K562 (cell line): ENCODE measurements around the gene SLC2A8. TPM values are rescaled to one million over a fixed set of nuclear protein-coding genes. Genes with fewer than 3 reads are reported as not detected.

Source experiments
- ATAC-seq: fragments of 200-7000 bp; cut with Tn5 transposase; 3 replicates; pipeline ENCODE4 v1.9.1; 2020; ENCODE audit warnings: moderate library complexity
- BruUV-seq: library from RNA; stranded (reverse); fragments of 400-500 nt; replicated peaks from 2 replicates; lab custom pipeline; 2021; lab: Mats Ljungman, UMichigan
- CTCF ChIA-PET: fragments of 300-600 bp; formaldehyde crosslinking; extraction: SDS; loops from one replicate; lab custom pipeline; 2021; ENCODE audit warnings: low intra/inter-chr PET ratio; lab: Yijun Ruan, JAX
- POLR2A ChIA-PET: fragments of 300-600, 350-650 bp; sonication (Branson Sonifier 250); formaldehyde crosslinking; extraction: SDS; loops from one replicate; lab custom pipeline; 2021; ENCODE audit warnings: antibody characterized with exemption, inconsistent platforms; lab: Yijun Ruan, JAX
- DNase-seq, 4 experiments: peaks; one replicate each; pipeline versions ENCODE4 v3.0.0 to v3.0.0-alpha.2; 2011 to 2018; ENCODE audit warnings: low spot score in 3 of 4, mixed read lengths in 3 of 4; ENCODE audit errors: extremely low read depth in 1 of 4
- FAIRE-seq: peaks from 2 replicates; lab custom pipeline; 2011; peaks lifted over from hg19 to GRCh38; lab: Jason Lieb, UNC
- H2AFZ ChIP-seq: 2 replicates; pipeline ENCODE4 v1.6.0; 2011; ENCODE audit warnings: low read depth, low read length, control low read depth, inconsistent platforms
- H3K27ac ChIP-seq: fragments of 200-600 bp; 3 replicates; pipeline ENCODE4 v1.8.0; 2011; ENCODE audit warnings: low read depth, mild to moderate bottlenecking, control low read depth, inconsistent platforms, low read length, moderate library complexity, mixed read lengths; ENCODE audit errors: extremely low read depth
- H3K27me3 ChIP-seq, 2 experiments: fragments of 300-600 bp in 1 of 2; 2 replicates in 1 of 2; 3 replicates in 1 of 2; pipeline versions ENCODE4 v1.6.0 to v1.8.0; 2011; ENCODE audit warnings: inconsistent platforms in 2 of 2, low read length in 2 of 2, mild to moderate bottlenecking in 1 of 2, mixed read lengths in 1 of 2, moderate library complexity in 1 of 2; ENCODE audit not compliant: control insufficient read depth in 2 of 2, insufficient read depth in 2 of 2
- H3K36me3 ChIP-seq: fragments of 300-600 bp; 3 replicates; pipeline ENCODE4 v1.8.0; 2011; ENCODE audit warnings: mild to moderate bottlenecking, low read length, inconsistent platforms; ENCODE audit not compliant: control insufficient read depth, insufficient read depth
- H3K4me1 ChIP-seq, 2 experiments: fragments of 200-600 bp in 1 of 2; replicated peaks in 1 of 2; 2 replicates in 1 of 2; 3 replicates in 1 of 2; pipeline versions ENCODE4 v1.5.1 to v1.8.0; 2011; ENCODE audit warnings: inconsistent platforms in 2 of 2, low read length in 2 of 2, mild to moderate bottlenecking in 1 of 2, mixed read lengths in 1 of 2, moderate library complexity in 1 of 2; ENCODE audit not compliant: control insufficient read depth in 2 of 2, insufficient read depth in 2 of 2
- H3K4me2 ChIP-seq: 2 replicates; pipeline ENCODE4 v1.6.1; 2011; ENCODE audit warnings: low read length, control low read depth, inconsistent platforms, mixed read lengths; ENCODE audit not compliant: insufficient read depth
- H3K4me3 ChIP-seq: fragments of 200-600 bp; sonication (generic), shearing (Covaris generic); 2 replicates; pipeline ENCODE4 v1.5.1; 2016; ENCODE audit warnings: control low read depth, inconsistent platforms
- H3K79me2 ChIP-seq: fragments of 200-600 bp; 3 replicates; pipeline ENCODE4 v1.8.0; 2011; ENCODE audit warnings: low read length, inconsistent platforms; ENCODE audit not compliant: control insufficient read depth, insufficient read depth
- H3K9ac ChIP-seq, 2 experiments: 2 replicates each; pipeline versions ENCODE4 v1.6.0 to v1.6.1; 2011; ENCODE audit warnings: low read depth in 2 of 2, low read length in 2 of 2, control low read depth in 1 of 2, inconsistent platforms in 1 of 2, mild to moderate bottlenecking in 1 of 2, mixed read lengths in 1 of 2; ENCODE audit not compliant: insufficient read depth in 1 of 2
- H3K9me1 ChIP-seq: one replicate; pipeline ENCODE4 v1.6.0; 2011; ENCODE audit warnings: inconsistent platforms, mild to moderate bottlenecking, low read length, moderate library complexity; ENCODE audit not compliant: control insufficient read depth, insufficient read depth
- H3K9me3 ChIP-seq: replicated peaks from 2 replicates; pipeline ENCODE4 v1.5.1; 2011; ENCODE audit warnings: low read depth, low read length, inconsistent platforms; ENCODE audit not compliant: control insufficient read depth, insufficient read depth
- H4K20me1 ChIP-seq: replicated peaks from 2 replicates; pipeline ENCODE4 v1.6.1; 2011; ENCODE audit warnings: low read length, inconsistent platforms, mixed read lengths; ENCODE audit not compliant: control insufficient read depth, insufficient read depth
- ASH1L ChIP-seq: fragments of 450-650 bp; IDR thresholded peaks from 2 replicates; pipeline ENCODE4 v1.6.1; 2018; ENCODE audit warnings: borderline replicate concordance, mild to moderate bottlenecking, low read depth; ENCODE audit not compliant: partially characterized antibody
- IRF1 ChIP-seq: sonication (generic); formaldehyde crosslinking; IDR thresholded peaks from 2 replicates; pipeline ENCODE4 v1.8.0; 2022; ENCODE audit warnings: missing genetic modification reagents, mild to moderate bottlenecking, borderline replicate concordance
- MGA ChIP-seq: fragments of 450-650 bp; IDR thresholded peaks from 2 replicates; pipeline ENCODE4 v1.6.1; 2016; ENCODE audit warnings: mild to moderate bottlenecking, moderate library complexity
- NFRKB ChIP-seq: fragments of 450-650 bp; IDR thresholded peaks from 2 replicates; pipeline ENCODE4 v1.6.1; 2016; ENCODE audit warnings: low read depth
- UBTF ChIP-seq, 2 experiments: IDR thresholded peaks; 2 replicates each; pipeline ENCODE4 v1.6.1; 2012; ENCODE audit warnings: improper control_type of control experiment in 2 of 2, low read depth in 2 of 2, low read length in 2 of 2, borderline replicate concordance in 1 of 2
- WGBS: fragments of 100-300 bp; shearing (Covaris generic); methylation state at CpG from one replicate; pipeline ENCODE4 v1.1.6; 2016; ENCODE audit warnings: low coverage, mixed read lengths; ENCODE audit not compliant: insufficient coverage; ENCODE audit errors: missing lambda C conversion rate; 5-methylcytosine and 5-hydroxymethylcytosine counted together
- in situ Hi-C: fragments of 300-500 bp; cut with MboI; formaldehyde crosslinking; loops from 4 replicates; pipeline ENCODE4 v1.15.0; 2018; ENCODE audit warnings: inconsistent platforms, mixed read lengths
- intact Hi-C: fragments of 100-400 bp; cut with micrococcal nuclease; formaldehyde crosslinking; loops from 2 replicates; pipeline ENCODE4 v1.14.2; 2022
- polyA plus RNA-seq, 8 experiments: library from polyadenylated mRNA; depleted of rRNA in 4 of 8; stranded (reverse) in 5 of 8; unstranded in 3 of 8; fragments of >200 nt; fragmentation: Nextera tagmentation in 2 of 8; fragmentation: Illumina TruSeq in 1 of 8; extraction: Ambion mirVana in 2 of 8; extraction: Trizol in 1 of 8; gene quantifications; 2 replicates each; pipeline versions ENCODE4 v1.2.1 to v1.2.3, GENCODE V29; 2011 to 2014; ENCODE audit warnings: inconsistent platforms in 1 of 8, missing spikeins in 1 of 8
- total RNA-seq, 7 experiments: library from RNA; depleted of rRNA in 6 of 7; stranded (reverse); fragments of >200 nt in 6 of 7; fragmentation: Illumina TruSeq in 2 of 7; extraction: Trizol in 2 of 7; gene quantifications; 2 replicates each; pipeline versions ENCODE4 v1.2.1 to v1.2.3, GENCODE V29; 2011 to 2021; ENCODE audit warnings: low replicate concordance in 1 of 7

The SLC2A8 gene
- total and polyA plus RNA-seq, 9 of the 15 experiments (the other 6 are each of a cell fraction or from before 2014, with no cell fraction given) = 0.13 to 12.9 (median 5.2) TPM

- H3K79me2 ChIP-seq = peaks cover 35% of the 10 kb centered on the region
- H3K4me1 ChIP-seq = peaks cover 32 to 41% of the 10 kb centered on the region in 2 experiments
- peak; percentile 45 to 86 (median 58) for DNase-seq
- in situ Hi-C loops (no loop called here), intact Hi-C loops (loop anchor here (10.0 kb wide), 1 partner anchor 197 kb away; no protein-coding TSS in a partner anchor)
- POLR2A ChIA-PET = interaction anchor here (0.6 to 2.5 kb wide), 4 partner anchors 16 to 198 kb away, joined by 3 to 30 read pairs (median 4); no protein-coding TSS in a partner anchor
- H4K20me1 ChIP-seq = 0 out of 2 replicates have a peak, but pooled peaks cover 4% of the 10 kb centered on the region
- 22% methylated on average over 10 of the region's 10 CpGs for WGBS
- H2AFZ ChIP-seq = no peak overlapping the region
- no peaks in the 10 kb centered on the region for H3K27me3 ChIP-seq
- H3K9me1 ChIP-seq = no peaks in the 10 kb centered on the region
- no TSS peak for BruUV-seq
- H3K9ac ChIP-seq = peak overlapping the region in 1 of 2 experiments; percentile 66; a peak in 1 of 4 replicates
- peak overlapping the region; percentile 97 for H3K4me2 ChIP-seq
- peak overlapping the region; percentile 6; the same call in 1 of the 3 replicates for H3K27ac ChIP-seq
- CTCF ChIA-PET = no interaction called here
- peak; percentile 35 for ATAC-seq
- peak; percentile 79 for FAIRE-seq
- no peaks in the 10 kb centered on the region for H3K9me3 ChIP-seq
- peak overlapping the region; percentile 87; the same call in 1 of the 2 replicates for H3K4me3 ChIP-seq
- H3K36me3 ChIP-seq = peaks cover 3% of the 10 kb centered on the region; the same call in 2 of the 3 replicates
- TF ChIP-seq ASH1L (no peak), MGA (no peak), NFRKB (no peak), UBTF (IDR thresholded peaks at IDR 0.05; ENCODE audit: borderline replicate concordance in 1 of 2, low read depth in 2 of 2, low read length in 2 of 2) (no peak), IRF1 (no peak)
Measured at GRCh38 chr9:127422133-127422782, 25.3 kb downstream of the SLC2A8 start.
